Measurements from ENCODE around the gene ELAC1.
"Not testable (repeated sequence)": the region's sequence is repeated elsewhere in the genome, so short reads cannot be mapped to it uniquely, and the experiment has no call there.

The ELAC1 gene

GRCh38 chr18:50972404-50972803 lies 4.6 kb downstream of the ELAC1 start:
- not testable (repeated sequence) for DNase-seq (ENCODE audit: low spot score); FAIRE-seq

GRCh38 chr18:50973367-50974126 lies 5.7 kb downstream of the ELAC1 start:
- FAIRE-seq (peak; percentile 60), DNase-seq (ENCODE audit: low spot score) (peak; percentile 48)

GRCh38 chr18:50977037-50977760 lies 9.4 kb downstream of the ELAC1 start:
- DNase-seq (ENCODE audit: low spot score), result no peak
- FAIRE-seq, result no peak

GRCh38 chr18:50981381-50981780 lies 13.5 kb downstream of the ELAC1 start:
- no peak for FAIRE-seq
- no peak for DNase-seq (ENCODE audit: low spot score)

GRCh38 chr18:50982086-50982801 lies 14.4 kb downstream of the ELAC1 start:
- FAIRE-seq (no peak), DNase-seq (ENCODE audit: low spot score) (no peak)

GRCh38 chr18:50982802-50983179 lies 15.0 kb downstream of the ELAC1 start:
- FAIRE-seq, result no peak
- DNase-seq (ENCODE audit: low spot score), result no peak

GRCh38 chr18:50986360-50987087 lies 18.7 kb downstream of the ELAC1 start:
- DNase-seq (ENCODE audit: low spot score) (peak; percentile 54), FAIRE-seq (peak; percentile 27)

- FAIRE-seq, result no peak
- no peak for DNase-seq (ENCODE audit: low spot score)
Observed at GRCh38 chr18:50987261-50987660, 19.4 kb downstream of the ELAC1 start.

GRCh38 chr18:50989711-50990110 lies 21.9 kb downstream of the ELAC1 start:
- FAIRE-seq, result no peak

GRCh38 chr18:50992351-50992762 lies 24.5 kb downstream of the ELAC1 start:
- DNase-seq (ENCODE audit: low spot score), result no peak
- no peak for FAIRE-seq

More at GRCh38 chr18:50989711-50990110, 21.9 kb downstream of the ELAC1 start:
- no peak for DNase-seq (ENCODE audit: low spot score)

GRCh38 chr18:50994031-50994430 lies 26.2 kb downstream of the ELAC1 start:
- no peak for FAIRE-seq
- no peak for DNase-seq (ENCODE audit: low spot score)

- not testable (repeated sequence) for FAIRE-seq; DNase-seq (ENCODE audit: low spot score)
Observed at GRCh38 chr18:51003174-51003573, 35.3 kb downstream of the ELAC1 start.

- no peak for FAIRE-seq
- no peak for DNase-seq (ENCODE audit: low spot score)
Observed at GRCh38 chr18:51006061-51006818, 38.4 kb downstream of the ELAC1 start.

GRCh38 chr18:51006948-51007789 lies 39.3 kb downstream of the ELAC1 start:
- DNase-seq (ENCODE audit: low spot score) (no peak), FAIRE-seq (no peak)

GRCh38 chr18:51007790-51008139 lies 39.9 kb downstream of the ELAC1 start:
- FAIRE-seq (no peak), DNase-seq (ENCODE audit: low spot score) (no peak)

GRCh38 chr18:51009072-51009471 lies 41.2 kb downstream of the ELAC1 start:
- FAIRE-seq, result no peak
- peak; percentile 51 for DNase-seq (ENCODE audit: low spot score)

GRCh38 chr18:51010218-51010617 lies 42.4 kb downstream of the ELAC1 start:
- FAIRE-seq, result no peak
- DNase-seq (ENCODE audit: low spot score), result no peak

- DNase-seq (ENCODE audit: low spot score), result no peak
- FAIRE-seq, result no peak
Observed at GRCh38 chr18:51011709-51012108, 43.9 kb downstream of the ELAC1 start.

GRCh38 chr18:51012441-51012840 lies 44.6 kb downstream of the ELAC1 start:
- FAIRE-seq (no peak), DNase-seq (ENCODE audit: low spot score) (no peak)

GRCh38 chr18:51013259-51013658 lies 45.4 kb downstream of the ELAC1 start:
- no peak for FAIRE-seq

More at GRCh38 chr18:51013259-51013658, 45.4 kb downstream of the ELAC1 start:
- no peak for DNase-seq (ENCODE audit: low spot score)
